Hepatocyte (in vitro differentiated cells): Measurements from ENCODE around the gene CPA5. TPM values are rescaled to one million over a fixed set of nuclear protein-coding genes. Genes with fewer than 3 reads are reported as not detected.

ENCODE experiments used
- DNase-seq: peaks from one replicate; pipeline ENCODE4 v3.0.0-alpha.2; 2016; ENCODE audit warnings: low spot score
- H2AFZ ChIP-seq: fragments of 200-600 bp; sonication (generic); 2 replicates; pipeline ENCODE4 v1.6.0; 2016; ENCODE audit warnings: antibody characterized with exemption, mild to moderate bottlenecking
- H3K27ac ChIP-seq: fragments of 200-600 bp; sonication (generic); 2 replicates; pipeline ENCODE4 v1.5.1; 2016; ENCODE audit warnings: mild to moderate bottlenecking
- H3K27me3 ChIP-seq: fragments of 200-600 bp; sonication (generic); 2 replicates; pipeline ENCODE4 v1.6.1; 2016
- H3K36me3 ChIP-seq: fragments of 200-600 bp; sonication (generic); replicated peaks from 2 replicates; pipeline ENCODE4 v1.5.1; 2016; ENCODE audit warnings: low read depth; ENCODE audit not compliant: insufficient read depth
- H3K4me1 ChIP-seq: fragments of 200-600 bp; sonication (generic); 2 replicates; pipeline ENCODE4 v1.5.1; 2016; ENCODE audit warnings: mild to moderate bottlenecking, moderate library complexity; ENCODE audit not compliant: insufficient read depth
- H3K4me2 ChIP-seq: fragments of 200-600 bp; sonication (generic); 2 replicates; pipeline ENCODE4 v1.6.0; 2016
- H3K4me3 ChIP-seq: fragments of 200-600 bp; sonication (generic); 2 replicates; pipeline ENCODE4 v1.5.1; 2016; ENCODE audit warnings: mild to moderate bottlenecking
- H3K79me2 ChIP-seq: fragments of 200-600 bp; sonication (generic); 2 replicates; pipeline ENCODE4 v1.6.0; 2017; ENCODE audit warnings: mild to moderate bottlenecking
- H3K9me2 ChIP-seq: fragments of 200-600 bp; sonication (generic); replicated peaks from 2 replicates; pipeline ENCODE4 v1.6.0; 2017; ENCODE audit warnings: mild to moderate bottlenecking; ENCODE audit not compliant: insufficient read depth
- H3K9me3 ChIP-seq: fragments of 200-600 bp; sonication (generic); 2 replicates; pipeline ENCODE4 v1.5.1; 2016; ENCODE audit warnings: low read depth, mild to moderate bottlenecking
- H4K20me1 ChIP-seq: fragments of 200-600 bp; sonication (generic); 2 replicates; pipeline ENCODE4 v1.6.0; 2016; ENCODE audit warnings: mild to moderate bottlenecking; ENCODE audit not compliant: insufficient read depth, poor library complexity, severe bottlenecking
- EZH2 ChIP-seq: fragments of 200-600 bp; sonication (generic); IDR thresholded peaks from 2 replicates; pipeline ENCODE4 v1.6.1; 2016; ENCODE audit warnings: antibody characterized with exemption, mild to moderate bottlenecking, borderline replicate concordance
- EZH2phosphoT487 ChIP-seq: fragments of 200-600 bp; sonication (generic); IDR thresholded peaks from one replicate; pipeline ENCODE4 v1.6.1; 2018; ENCODE audit warnings: antibody characterized with exemption, mild to moderate bottlenecking, low read depth, moderate library complexity; ENCODE audit not compliant: unreplicated experiment, severe bottlenecking
- WGBS: methylation state at CpG from one replicate; pipeline ENCODE4 v1.1.6; 2016; ENCODE audit warnings: low lambda C conversion rate; ENCODE audit errors: missing lambda C conversion rate; 5-methylcytosine and 5-hydroxymethylcytosine counted together
- polyA plus RNA-seq: library from polyadenylated mRNA; unstranded; fragments of >200 nt; fragmentation: Nextera tagmentation; extraction: Ambion mirVana; gene quantifications from 2 replicates; pipeline ENCODE4 v1.2.1, GENCODE V29; 2016
- total RNA-seq: library from RNA; depleted of rRNA; stranded (reverse); fragments of >200 nt; gene quantifications from 2 replicates; pipeline ENCODE4 v1.2.3, GENCODE V29; 2014
- TF ChIP-seq, protein P1 (sequence below): fragments of 200-600 bp; sonication (generic); IDR thresholded peaks from 2 replicates; pipeline ENCODE4 v1.5.1; 2016; ENCODE audit warnings: antibody characterized with exemption, mild to moderate bottlenecking; ENCODE audit not compliant: poor library complexity

Gene CPA5
- total and polyA plus RNA-seq, 2 experiments from 2014 or later, result 0.30 TPM; not detected in 1

DNA sequence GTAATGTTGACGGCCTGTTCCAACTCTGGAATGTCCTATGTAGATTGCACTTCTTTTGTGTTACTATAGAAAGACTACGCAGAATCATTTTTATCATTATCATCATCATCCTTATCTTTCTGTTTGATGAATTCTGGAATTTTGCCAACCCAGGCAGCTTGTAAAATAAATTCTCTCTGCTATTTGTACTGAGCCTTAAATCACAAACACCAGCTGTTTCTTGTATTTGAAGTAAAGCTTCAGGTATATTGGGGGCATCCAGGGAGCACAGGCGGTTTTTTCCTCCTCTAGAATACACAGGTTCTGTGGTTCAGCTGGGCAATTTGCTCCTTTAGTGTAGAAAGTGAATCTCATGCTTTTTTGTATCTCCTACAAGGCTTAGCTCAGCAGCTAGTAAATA is 14.9 kb upstream of the CPA5 start:
- H3K9me2 ChIP-seq, result no peaks in the 10 kb centered on the region
- TF ChIP-seq EZH2 (no peak), EZH2phosphoT487 (no peak)
- TF ChIP-seq, protein P1, sequence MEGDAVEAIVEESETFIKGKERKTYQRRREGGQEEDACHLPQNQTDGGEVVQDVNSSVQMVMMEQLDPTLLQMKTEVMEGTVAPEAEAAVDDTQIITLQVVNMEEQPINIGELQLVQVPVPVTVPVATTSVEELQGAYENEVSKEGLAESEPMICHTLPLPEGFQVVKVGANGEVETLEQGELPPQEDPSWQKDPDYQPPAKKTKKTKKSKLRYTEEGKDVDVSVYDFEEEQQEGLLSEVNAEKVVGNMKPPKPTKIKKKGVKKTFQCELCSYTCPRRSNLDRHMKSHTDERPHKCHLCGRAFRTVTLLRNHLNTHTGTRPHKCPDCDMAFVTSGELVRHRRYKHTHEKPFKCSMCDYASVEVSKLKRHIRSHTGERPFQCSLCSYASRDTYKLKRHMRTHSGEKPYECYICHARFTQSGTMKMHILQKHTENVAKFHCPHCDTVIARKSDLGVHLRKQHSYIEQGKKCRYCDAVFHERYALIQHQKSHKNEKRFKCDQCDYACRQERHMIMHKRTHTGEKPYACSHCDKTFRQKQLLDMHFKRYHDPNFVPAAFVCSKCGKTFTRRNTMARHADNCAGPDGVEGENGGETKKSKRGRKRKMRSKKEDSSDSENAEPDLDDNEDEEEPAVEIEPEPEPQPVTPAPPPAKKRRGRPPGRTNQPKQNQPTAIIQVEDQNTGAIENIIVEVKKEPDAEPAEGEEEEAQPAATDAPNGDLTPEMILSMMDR, result no peak
- no peaks in the 10 kb centered on the region for H3K27me3 ChIP-seq
- no peaks in the 10 kb centered on the region for H4K20me1 ChIP-seq
- H2AFZ ChIP-seq, result no peak overlapping the region
- peaks cover 4% of the 10 kb centered on the region for H3K4me1 ChIP-seq
- H3K4me3 ChIP-seq, result no peak overlapping the region
- no peaks in the 10 kb centered on the region for H3K9me3 ChIP-seq
- 29% methylated on average over 3 of the region's 3 CpGs for WGBS
- H3K27ac ChIP-seq, result no peak overlapping the region
- H3K4me2 ChIP-seq, result no peak overlapping the region
- no peak for DNase-seq
- H3K79me2 ChIP-seq, result no peaks in the 10 kb centered on the region
- H3K36me3 ChIP-seq, result no peaks in the 10 kb centered on the region

DNA sequence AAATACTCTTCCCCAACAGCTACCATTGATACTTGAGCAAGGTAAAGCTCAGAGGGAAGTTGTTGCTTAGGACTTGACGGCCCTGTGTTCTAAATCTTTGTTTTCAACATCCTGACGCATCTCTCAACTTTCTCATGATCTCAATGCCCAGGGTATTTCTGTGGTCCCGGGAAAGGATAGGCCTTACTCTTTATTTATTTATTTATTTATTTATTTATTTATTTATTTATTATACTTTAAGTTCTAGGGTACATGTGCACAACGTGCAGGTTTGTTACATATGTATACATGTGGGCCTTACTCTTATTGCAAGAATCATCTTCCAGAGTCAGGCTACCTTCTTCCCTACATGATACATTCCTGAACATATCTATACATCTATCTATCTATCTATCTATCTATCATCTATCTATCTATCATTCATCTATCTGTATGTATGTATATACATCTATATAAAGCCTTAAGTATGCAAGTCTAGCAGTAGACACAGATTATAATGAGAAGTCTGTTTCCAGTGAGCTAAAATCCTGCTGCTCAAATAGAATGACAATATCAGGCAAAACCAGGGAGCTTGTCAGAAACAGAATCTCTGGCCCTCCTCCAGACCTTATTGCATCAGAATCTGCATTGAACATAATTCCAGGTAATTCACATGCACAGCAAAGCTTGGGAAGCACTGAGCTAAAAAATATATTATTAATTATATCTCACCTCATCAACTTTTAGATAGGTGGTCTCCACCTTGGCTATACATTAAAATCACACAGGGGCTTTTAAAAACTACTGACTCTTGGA is 12.2 kb upstream of the CPA5 start:
- no peaks in the 10 kb centered on the region for H3K9me3 ChIP-seq
- DNase-seq, result no peak
- H3K9me2 ChIP-seq, result no peaks in the 10 kb centered on the region
- no peak overlapping the region for H2AFZ ChIP-seq
- no peaks in the 10 kb centered on the region for H3K27me3 ChIP-seq
- WGBS, result 98% methylated on average over 4 of the region's 4 CpGs
- no peak overlapping the region for H3K4me3 ChIP-seq
- peaks cover 4% of the 10 kb centered on the region for H3K4me1 ChIP-seq
- H4K20me1 ChIP-seq, result no peaks in the 10 kb centered on the region
- TF ChIP-seq EZH2phosphoT487 (no peak), EZH2 (no peak)
- TF ChIP-seq, protein P1, result no peak
- H3K27ac ChIP-seq, result no peak overlapping the region
- H3K79me2 ChIP-seq, result no peaks in the 10 kb centered on the region
- no peak overlapping the region for H3K4me2 ChIP-seq
- H3K36me3 ChIP-seq, result no peaks in the 10 kb centered on the region

DNA sequence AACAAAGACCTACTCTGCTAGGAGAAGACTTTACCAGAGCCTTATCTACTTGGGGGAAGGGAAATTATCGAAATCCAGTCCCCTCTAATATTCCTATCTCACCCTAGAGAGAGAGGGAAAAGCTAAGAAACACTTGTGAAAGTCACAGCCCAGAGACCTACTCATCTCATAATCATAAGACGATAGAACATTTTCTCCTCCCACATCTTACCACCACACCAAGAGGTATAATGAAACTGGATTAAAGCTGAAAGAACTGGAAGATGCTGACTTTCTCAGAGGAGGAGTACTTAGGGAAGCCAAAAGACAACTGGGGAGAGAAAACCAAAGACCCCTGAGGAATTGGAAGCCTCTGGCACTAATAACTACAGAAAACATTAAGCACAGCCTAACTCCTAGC is 10.8 kb upstream of the CPA5 start:
- no peak overlapping the region for H3K4me2 ChIP-seq
- H3K4me3 ChIP-seq, result no peak overlapping the region
- H3K79me2 ChIP-seq, result no peaks in the 10 kb centered on the region
- TF ChIP-seq EZH2, result no peak
- TF ChIP-seq EZH2phosphoT487, result no peak
- TF ChIP-seq, protein P1, result no peak
- no peaks in the 10 kb centered on the region for H4K20me1 ChIP-seq
- H3K4me1 ChIP-seq, result peaks cover 4% of the 10 kb centered on the region
- WGBS, result 91% methylated on average over 2 of the region's 2 CpGs
- H3K9me2 ChIP-seq, result no peaks in the 10 kb centered on the region
- no peak for DNase-seq
- no peak overlapping the region for H3K27ac ChIP-seq
- no peaks in the 10 kb centered on the region for H3K9me3 ChIP-seq
- H3K36me3 ChIP-seq, result no peaks in the 10 kb centered on the region
- no peak overlapping the region for H2AFZ ChIP-seq
- H3K27me3 ChIP-seq, result no peaks in the 10 kb centered on the region
